Tibial nerve (tissue), 3 donors: ENCODE results near the gene CPNE8.

Source experiments
- POLR2A ChIP-seq, 2 donors: fragments of 450-650 bp; IDR thresholded peaks; one replicate each; pipeline ENCODE4 v1.6.1; 2017; ENCODE audit warnings: antibody characterized with exemption in 2 of 2, mild to moderate bottlenecking in 2 of 2, moderate library complexity in 2 of 2
- TF ChIP-seq, protein P1 (sequence below), 5 experiments: fragments of 200-600 bp in 3 of 5; fragments of 450-650 bp in 2 of 5; sonication (generic) in 3 of 5; IDR thresholded peaks; one replicate each; pipeline ENCODE4 v1.5.1; 2016 to 2019; ENCODE audit warnings: antibody characterized with exemption in 5 of 5, mild to moderate bottlenecking in 3 of 5, moderate library complexity in 2 of 5

DNA sequence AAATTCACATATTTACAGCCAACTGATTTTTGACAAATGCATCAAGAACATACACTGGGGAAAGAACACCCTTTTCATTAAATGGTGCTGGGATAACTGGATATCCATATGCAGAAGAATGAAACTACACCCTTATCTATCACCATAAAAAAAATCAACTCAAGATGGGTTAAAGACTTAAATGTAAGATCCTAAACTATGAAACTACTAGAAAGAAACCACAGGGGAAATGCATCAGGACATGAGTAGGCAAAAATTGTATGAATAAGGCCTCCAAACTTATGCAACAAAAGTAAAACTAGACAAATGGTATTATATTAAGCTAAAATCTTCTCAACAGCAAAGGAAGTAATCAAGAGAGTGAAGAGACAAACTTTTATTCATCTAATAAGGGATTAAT is 242.6 kb downstream of the CPNE8 start:
- TF ChIP-seq POLR2A (IDR thresholded peaks at IDR 0.05) = no peak
- TF ChIP-seq, protein P1, sequence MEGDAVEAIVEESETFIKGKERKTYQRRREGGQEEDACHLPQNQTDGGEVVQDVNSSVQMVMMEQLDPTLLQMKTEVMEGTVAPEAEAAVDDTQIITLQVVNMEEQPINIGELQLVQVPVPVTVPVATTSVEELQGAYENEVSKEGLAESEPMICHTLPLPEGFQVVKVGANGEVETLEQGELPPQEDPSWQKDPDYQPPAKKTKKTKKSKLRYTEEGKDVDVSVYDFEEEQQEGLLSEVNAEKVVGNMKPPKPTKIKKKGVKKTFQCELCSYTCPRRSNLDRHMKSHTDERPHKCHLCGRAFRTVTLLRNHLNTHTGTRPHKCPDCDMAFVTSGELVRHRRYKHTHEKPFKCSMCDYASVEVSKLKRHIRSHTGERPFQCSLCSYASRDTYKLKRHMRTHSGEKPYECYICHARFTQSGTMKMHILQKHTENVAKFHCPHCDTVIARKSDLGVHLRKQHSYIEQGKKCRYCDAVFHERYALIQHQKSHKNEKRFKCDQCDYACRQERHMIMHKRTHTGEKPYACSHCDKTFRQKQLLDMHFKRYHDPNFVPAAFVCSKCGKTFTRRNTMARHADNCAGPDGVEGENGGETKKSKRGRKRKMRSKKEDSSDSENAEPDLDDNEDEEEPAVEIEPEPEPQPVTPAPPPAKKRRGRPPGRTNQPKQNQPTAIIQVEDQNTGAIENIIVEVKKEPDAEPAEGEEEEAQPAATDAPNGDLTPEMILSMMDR (IDR thresholded peaks at IDR 0.05) = no peak
